VCaP (cell line): ENCODE results near the gene LRRC74B.
"Not testable (repeated sequence)": the region's sequence is repeated elsewhere in the genome, so short reads cannot be mapped to it uniquely, and the experiment has no call there.

Source experiments
- H3K27ac ChIP-seq: fragments of 450-650 bp; 2 replicates; pipeline ENCODE4 v1.5.1; 2017
- CTCF ChIP-seq: fragments of 450-650 bp; conservative IDR thresholded peaks from 2 replicates; pipeline ENCODE4 v1.5.1; 2017; ENCODE audit warnings: mild to moderate bottlenecking, moderate library complexity

Gene LRRC74B

GRCh38 chr22:21041937-21042336, 3.8 kb upstream of the LRRC74B start:
- H3K27ac ChIP-seq, result no peak overlapping the region
- TF ChIP-seq CTCF, result no peak

DNA sequence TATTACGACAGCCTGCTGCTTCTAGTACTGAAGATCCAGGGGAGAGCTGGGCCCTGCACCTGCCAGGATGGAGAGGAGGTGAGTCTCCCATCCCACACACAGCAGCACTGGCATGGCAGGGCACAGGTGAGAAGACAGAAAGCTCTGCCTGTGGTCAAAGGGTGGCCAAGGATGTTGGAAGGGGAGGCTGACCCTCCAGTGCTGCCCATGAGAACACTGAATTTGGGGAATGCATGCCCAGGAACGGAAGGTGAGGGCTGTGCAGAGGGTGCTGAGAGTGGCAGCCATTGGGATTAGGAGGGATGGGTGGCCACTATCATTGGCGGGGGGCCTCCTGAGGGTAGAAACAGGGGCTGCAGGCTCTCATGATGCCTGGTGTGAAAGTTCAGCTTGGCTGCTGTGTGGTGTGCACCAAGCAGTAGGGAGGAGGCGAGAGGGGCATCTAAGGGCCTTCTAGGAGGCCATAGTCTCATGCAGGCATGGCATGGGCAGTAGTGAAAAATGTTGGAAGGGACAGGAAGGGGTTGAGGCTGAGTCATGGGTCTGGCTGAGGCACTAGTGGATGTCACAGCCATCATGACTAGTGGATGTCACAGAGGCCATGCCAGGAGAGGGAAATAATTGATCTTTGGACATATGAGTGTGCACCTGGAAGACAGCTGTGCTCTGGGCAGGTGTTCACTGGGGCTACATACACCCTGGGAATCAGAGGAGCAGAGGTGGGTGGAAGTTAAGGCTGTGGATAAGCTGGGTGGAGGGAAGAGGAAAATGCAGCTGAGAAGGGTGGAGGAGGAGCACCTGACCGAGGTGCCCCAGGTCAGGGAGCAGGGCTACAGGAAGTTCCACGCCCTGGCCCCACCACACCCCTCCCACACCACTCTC, 2.5 kb upstream of the LRRC74B start:
- no peak overlapping the region for H3K27ac ChIP-seq
- no peak for TF ChIP-seq CTCF

DNA sequence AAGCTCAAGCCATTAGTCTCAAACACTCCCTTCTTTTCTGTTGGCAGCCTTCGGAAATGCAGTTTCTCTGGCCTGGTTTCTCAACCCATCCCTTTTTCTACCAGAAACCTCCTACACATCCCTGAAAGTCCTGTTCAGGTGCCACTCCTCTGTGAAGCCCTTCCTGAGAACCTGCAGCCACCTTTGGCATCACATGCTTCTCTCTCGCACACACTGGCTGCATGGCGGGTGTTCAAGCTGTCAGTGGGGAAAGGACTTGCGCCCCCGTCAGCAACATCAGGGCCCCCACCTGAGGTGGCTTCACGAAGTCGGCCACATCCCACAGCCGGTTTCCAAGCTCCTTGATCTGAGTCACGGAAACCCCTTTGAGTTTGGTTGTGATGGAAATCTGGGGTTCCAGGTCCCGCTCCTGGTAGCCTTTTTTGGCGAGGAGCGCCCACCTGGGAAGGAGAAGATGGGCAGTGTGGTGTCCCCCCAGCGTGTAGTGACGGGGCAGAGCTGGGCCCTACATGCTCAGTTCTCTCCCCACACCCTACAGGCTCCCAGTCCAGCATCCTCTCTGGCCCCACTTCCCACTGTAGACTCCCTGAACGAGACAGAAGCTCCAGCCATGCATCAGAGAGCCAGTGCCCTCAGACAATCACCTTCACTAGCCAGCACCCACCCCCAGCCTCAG, 1.7 kb upstream of the LRRC74B start:
- no peak overlapping the region for H3K27ac ChIP-seq
- no peak for TF ChIP-seq CTCF

- no peak for TF ChIP-seq CTCF
- no peak overlapping the region for H3K27ac ChIP-seq
Measured at GRCh38 chr22:21044931-21045584, 688 bp upstream of the LRRC74B start.

DNA sequence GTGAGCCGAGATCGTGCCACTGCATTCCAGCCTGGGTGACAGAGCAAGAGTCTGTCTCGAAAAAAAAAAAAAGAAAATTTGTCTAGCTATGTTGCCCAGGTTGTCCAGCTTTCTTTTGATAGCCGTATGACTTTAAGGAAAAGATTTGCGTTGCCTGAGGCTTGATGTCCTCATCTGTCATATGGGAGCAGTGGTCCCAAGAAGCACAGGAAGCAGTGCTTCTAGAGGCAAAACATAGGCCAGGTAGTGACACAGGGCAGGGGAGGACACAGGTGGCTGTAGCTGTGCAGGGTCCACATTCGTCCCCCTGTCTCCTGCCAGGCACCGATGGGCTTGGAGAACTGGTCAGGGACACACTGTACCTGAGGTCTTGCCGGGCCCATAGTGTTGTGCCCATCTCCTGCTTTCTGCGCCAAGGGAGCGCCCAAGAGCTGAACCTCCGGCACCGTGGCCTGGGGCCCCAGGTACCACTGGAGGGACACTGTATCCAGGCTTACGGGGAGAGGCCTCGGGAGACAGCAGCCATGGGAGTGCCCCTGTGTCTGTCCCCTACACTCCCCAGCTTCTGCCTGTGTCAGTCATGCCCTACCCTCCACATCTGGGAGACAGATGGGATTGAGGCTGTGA, 1.4 kb downstream of the LRRC74B start:
- H3K27ac ChIP-seq, result no peak overlapping the region
- TF ChIP-seq CTCF, result no peak

- H3K27ac ChIP-seq, result no peak overlapping the region
Measured at GRCh38 chr22:21047730-21048129, 2.0 kb downstream of the LRRC74B start.

GRCh38 chr22:21048448-21048847, 2.7 kb downstream of the LRRC74B start:
- not testable (repeated sequence) for H3K27ac ChIP-seq

More at GRCh38 chr22:21047730-21048129, 2.0 kb downstream of the LRRC74B start:
- no peak for TF ChIP-seq CTCF

GRCh38 chr22:21048965-21049364, 3.2 kb downstream of the LRRC74B start:
- H3K27ac ChIP-seq, result not testable (repeated sequence)
